GM12892 (cell line): ENCODE data around the gene PPIL1.

ENCODE experiments used
- POLR2A ChIP-seq: IDR thresholded peaks from 2 replicates; pipeline ENCODE4 v1.6.1; 2011; ENCODE audit warnings: low read depth, low read length, control low read depth
- POLR2AphosphoS5 ChIP-seq: IDR thresholded peaks from 2 replicates; pipeline ENCODE4 v1.6.1; 2011; ENCODE audit warnings: low read depth, low read length, control low read depth
- TAF1 ChIP-seq: IDR thresholded peaks from 2 replicates; pipeline ENCODE4 v1.6.1; 2011; ENCODE audit warnings: low read depth, mild to moderate bottlenecking, control low read depth, low read length, borderline replicate concordance

DNA sequence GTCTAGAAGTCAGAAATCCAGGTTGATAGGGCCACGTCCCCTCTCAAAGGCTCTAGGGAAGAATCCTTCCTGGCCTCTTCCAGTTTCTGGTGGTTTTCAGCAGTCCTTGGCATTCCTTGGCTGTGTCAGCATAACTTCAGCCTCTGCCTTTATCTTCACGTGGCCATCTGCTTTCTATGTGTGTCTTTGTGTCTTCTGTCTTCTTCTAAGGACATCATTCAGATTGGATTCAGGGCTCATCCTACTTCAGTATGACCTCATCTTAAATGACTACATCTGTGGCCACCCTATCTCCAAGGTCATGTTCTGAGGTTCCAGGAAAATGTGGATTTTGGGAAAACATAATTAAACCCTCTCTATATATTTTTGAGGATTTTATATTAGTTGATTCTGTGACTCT, 34.1 kb upstream of the PPIL1 start:
- TF ChIP-seq POLR2A (no peak), POLR2AphosphoS5 (no peak), TAF1 (no peak)
